Skin epidermis (tissue), 12 donors: ENCODE measurements around the gene ARHGEF11.

ENCODE experiments used
- H3K27ac ChIP-seq, 21 experiments: fragments of 200-600 bp; sonication (generic) in 11 of 21; one replicate each; pipeline ENCODE4 v1.5.0; 2020; ENCODE audit warnings: mild to moderate bottlenecking in 3 of 21, inconsistent platforms in 2 of 21, moderate library complexity in 2 of 21
- H3K4me3 ChIP-seq, 7 experiments: fragments of 200-600 bp; sonication (generic) in 2 of 7; one replicate each; pipeline ENCODE4 v1.5.0; 2020; ENCODE audit warnings: inconsistent platforms in 2 of 7, mild to moderate bottlenecking in 2 of 7, moderate library complexity in 1 of 7

ARHGEF11 gene

DNA sequence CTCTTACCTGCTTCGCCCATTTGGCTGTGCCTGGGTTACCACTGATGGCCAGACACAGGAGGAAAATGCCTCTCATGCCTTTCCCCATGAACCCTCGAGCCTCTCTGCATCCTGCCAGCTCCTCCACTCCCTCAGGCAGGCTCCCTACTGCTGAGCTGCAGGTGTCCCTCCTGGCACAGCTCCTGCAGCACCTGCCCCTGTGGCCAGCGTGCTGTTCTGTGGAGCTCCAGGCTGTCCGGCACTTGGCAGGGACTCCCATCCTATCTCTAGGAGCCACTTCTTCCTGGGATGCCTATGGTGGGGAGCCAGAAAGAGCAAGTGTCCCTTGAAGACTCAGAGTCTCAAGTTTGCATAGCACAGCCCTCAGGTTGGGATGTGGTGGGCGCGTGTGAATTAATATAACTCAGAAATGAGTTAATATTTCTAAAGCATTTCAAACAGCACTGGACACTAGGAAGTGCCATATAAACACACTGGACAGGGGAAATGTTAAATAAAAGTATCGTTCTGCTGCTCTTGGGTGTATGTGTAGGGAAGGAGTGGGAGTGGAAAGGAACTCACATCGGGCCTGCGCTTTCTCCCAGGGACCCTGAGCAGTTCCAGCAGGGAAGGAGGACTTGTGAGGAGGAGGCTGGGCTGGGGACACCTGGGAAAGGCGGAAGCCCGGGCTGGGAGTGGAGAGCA is 122.4 kb downstream of the ARHGEF11 start:
- Histone ChIP-seq H3K27ac (no peak overlapping the region), H3K4me3 (no peak overlapping the region)

DNA sequence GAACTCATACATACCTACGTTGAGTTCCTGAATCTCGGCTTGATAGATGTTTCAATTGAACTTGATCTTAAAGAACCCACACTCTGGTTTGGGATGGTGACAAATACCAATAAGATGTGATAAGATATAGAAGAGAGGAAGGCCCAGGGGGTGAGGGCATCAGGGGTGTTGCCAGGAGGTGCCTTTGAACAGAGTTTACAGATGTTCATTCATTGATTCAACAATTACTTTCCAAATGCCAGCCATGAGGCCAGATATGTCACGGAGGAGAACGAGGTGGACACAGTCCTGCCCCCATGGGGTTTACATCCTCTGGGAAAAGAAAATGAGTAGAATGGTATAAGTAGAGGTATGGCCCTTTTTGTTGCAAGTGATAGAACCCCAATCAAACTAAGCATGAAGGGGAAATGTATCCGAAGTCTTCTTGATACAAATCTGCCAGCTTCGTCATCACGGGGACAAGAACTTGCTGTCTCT is 124.5 kb downstream of the ARHGEF11 start:
- Histone ChIP-seq H3K27ac (no peak overlapping the region), H3K4me3 (no peak overlapping the region)

GRCh38 chr1:156920233-156921052 is 125.1 kb downstream of the ARHGEF11 start, which contains the start of gene LRRC71:
Gene LRRC71, plus strand, starts transcription at chr1:156920632. Its CDS starts 172 bp downstream, at chr1:156920804.
- peak within 1 kb of the TSS in 2 of 7 experiments; percentile 4 to 9 for H3K4me3 ChIP-seq
- no peak within 1 kb of the TSS for H3K27ac ChIP-seq

DNA sequence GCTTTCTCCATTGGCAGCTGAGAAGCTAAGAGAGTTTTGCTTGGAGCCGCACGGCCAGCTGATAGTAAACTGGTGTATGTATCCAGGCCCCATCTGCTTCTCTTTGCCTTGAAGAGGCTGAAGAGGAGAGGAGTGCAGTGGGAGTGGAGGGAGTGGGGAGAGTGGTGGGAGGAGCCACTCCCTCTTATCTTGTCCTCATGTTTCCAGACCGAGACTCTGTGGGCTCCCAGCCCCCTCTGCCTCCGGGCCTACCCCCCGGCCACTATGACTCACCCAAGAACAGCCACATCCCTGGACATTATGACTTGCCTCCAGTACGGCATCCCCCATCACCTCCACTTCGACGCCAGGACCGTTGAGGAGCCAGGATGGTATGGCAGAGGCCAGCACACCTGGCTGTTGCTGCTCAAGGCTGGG is 131.1 kb downstream of the ARHGEF11 start:
- Histone ChIP-seq H3K27ac (no peak overlapping the region), H3K4me3 (no peak overlapping the region)

DNA sequence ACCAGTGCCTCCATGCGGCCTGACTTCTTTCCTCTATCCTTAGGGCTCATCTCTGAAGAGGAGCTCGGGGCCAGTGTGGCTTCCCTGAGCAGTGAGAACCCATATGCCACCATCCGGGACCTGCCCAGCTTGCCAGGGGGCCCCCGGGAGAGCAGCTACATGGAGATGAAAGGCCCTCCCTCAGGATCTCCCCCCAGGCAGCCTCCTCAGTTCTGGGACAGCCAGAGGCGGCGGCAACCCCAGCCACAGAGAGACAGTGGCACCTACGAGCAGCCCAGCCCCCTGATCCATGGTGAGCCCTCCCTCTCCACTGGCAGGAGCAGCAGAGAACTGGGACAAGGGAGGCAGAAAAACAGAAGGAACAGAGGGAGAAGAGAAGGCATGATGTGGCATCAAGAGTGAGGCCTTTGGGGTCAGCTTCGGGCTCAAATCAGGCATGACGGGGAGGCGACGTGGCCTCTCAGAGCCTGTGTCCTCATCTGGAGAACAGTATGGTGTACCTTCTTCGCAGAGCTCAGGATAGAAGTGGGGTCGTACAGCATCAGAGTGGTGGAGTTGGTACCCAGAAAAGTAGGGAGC is 131.6 kb downstream of the ARHGEF11 start:
- no peak overlapping the region for H3K27ac ChIP-seq
- no peak overlapping the region for H3K4me3 ChIP-seq

DNA sequence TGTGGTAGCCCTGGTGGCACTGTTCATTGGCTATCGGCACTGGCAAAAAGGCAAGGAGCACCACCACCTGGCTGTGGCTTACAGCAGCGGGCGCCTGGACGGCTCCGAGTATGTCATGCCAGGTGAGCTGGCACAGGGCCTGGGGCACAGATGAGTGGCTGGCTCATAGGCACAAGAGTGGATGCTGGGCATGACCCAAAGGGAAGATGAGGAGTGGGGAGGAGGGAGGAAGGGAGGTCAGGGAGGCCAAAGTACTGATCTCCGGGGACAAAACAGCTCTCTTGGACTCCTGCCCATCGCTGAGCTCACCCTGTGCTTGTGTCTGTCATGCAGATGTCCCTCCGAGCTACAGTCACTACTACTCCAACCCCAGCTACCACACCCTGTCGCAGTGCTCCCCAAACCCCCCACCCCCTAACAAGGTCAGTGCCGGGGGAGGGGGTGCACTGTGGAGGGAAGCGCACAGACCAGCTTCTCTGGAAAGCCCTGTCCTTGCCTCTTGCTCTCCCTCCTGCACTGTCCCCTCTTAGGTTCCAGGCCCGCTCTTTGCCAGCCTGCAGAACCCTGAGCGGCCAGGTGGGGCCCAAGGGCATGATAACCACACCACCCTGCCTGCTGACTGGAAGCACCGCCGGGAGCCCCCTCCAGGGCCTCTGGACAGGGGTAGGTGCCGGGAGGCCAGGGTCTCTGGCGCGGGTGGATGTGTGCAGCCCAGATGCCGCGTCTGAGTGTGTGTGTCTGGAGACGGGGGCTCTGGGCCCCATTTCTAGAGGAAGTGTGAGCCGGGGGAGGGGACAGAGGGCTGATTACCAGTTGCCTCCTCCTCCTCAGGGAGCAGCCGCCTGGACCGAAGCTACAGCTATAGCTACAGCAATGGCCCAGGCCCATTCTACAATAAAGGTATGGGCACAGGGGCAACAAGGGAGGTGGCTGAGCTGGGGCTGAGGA is 132.4 kb downstream of the ARHGEF11 start:
- no peak overlapping the region for H3K4me3 ChIP-seq
- H3K27ac ChIP-seq: no peak overlapping the region

DNA sequence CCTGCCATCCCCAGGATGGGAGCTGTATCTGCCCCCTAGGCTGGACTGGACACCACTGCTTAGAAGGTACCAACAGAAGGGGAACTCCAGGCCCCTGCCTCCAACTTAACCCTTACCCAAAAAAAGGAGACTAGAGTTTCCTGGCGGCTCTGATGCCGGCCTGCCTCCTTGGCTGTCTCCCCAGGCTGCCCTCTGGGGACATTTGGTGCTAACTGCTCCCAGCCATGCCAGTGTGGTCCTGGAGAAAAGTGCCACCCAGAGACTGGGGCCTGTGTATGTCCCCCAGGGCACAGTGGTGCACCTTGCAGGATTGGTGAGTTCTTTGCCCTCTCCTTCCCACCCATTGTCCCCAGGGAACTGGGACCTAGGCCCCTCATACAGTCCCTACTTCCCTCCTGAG is 133.2 kb downstream of the ARHGEF11 start:
- H3K27ac ChIP-seq: no peak overlapping the region

DNA sequence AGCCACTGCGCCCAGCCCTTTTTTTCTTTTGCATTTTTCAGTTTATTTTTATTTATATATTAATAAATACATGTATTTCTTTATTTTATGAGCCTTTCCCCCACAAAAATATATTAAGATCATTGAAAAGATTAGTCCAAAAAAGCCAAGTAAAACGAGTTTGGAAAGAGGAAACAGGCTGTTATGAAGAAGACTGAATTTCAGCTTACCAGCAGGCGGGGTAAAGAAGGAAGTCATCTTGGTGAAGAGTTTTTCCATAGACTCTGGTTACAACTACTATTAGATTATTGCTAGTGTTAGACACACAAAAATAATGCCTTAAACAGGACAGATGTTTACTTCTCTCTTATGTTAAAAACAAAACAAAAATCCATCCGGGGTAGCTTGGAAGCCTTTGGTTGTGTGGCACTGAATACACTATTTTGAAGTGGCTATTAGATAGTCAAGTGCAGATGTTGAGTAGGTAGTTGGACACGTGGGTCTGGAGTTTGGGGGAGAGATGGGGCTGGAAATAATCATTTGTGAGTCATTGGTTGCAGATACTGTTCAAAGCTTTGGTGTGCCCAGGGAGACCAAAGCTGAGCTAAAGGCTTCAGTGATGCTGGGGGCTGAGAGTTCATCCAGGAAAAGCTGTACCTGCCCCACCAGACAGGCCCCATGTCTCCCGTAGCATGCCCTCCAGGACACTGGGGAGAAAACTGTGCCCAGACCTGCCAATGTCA is 133.8 kb downstream of the ARHGEF11 start:
- Histone ChIP-seq H3K4me3 (no peak overlapping the region), H3K27ac (no peak overlapping the region)

More for the DNA sequence above, 133.2 kb downstream of the ARHGEF11 start:
- H3K4me3 ChIP-seq: no peak overlapping the region

GRCh38 chr1:156910309-156910782 is 135.2 kb downstream of the ARHGEF11 start:
- no peak overlapping the region for H3K27ac ChIP-seq
- H3K4me3 ChIP-seq: no peak overlapping the region

DNA sequence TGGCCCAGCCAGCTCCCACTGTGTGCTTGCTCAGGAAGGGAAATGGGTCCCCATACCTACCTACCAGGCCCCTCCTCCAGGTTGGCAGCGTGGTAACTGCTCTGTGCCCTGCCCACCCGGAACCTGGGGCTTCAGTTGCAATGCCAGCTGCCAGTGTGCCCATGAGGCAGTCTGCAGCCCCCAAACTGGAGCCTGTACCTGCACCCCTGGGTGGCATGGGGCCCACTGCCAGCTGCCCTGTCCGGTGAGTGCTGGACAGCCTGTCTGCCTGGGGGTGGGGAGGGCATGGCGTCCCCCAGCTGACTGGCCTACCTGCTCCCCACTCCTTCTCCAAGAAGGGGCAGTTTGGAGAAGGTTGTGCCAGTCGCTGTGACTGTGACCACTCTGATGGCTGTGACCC is 135.9 kb downstream of the ARHGEF11 start:
- H3K27ac ChIP-seq: no peak overlapping the region
- H3K4me3 ChIP-seq: no peak overlapping the region

- Histone ChIP-seq H3K4me3 (no peak overlapping the region), H3K27ac (no peak overlapping the region)
Observed at GRCh38 chr1:156908955-156909354, 136.6 kb downstream of the ARHGEF11 start.

DNA sequence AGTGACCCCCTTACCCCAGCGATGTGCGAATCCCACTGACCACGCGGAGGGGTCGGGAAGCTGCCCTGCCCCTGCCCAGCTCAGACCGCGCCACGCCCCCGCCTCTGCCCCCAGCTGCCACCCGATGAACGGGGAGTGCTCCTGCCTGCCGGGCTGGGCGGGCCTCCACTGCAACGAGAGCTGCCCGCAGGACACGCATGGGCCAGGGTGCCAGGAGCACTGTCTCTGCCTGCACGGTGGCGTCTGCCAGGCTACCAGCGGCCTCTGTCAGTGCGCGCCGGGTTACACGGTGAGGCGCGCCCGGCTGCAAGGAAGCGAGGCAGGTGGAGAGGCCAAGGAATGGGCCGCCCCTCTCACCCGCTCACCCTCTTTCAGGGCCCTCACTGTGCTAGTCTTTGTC is 137.0 kb downstream of the ARHGEF11 start:
- H3K4me3 ChIP-seq: no peak overlapping the region

DNA sequence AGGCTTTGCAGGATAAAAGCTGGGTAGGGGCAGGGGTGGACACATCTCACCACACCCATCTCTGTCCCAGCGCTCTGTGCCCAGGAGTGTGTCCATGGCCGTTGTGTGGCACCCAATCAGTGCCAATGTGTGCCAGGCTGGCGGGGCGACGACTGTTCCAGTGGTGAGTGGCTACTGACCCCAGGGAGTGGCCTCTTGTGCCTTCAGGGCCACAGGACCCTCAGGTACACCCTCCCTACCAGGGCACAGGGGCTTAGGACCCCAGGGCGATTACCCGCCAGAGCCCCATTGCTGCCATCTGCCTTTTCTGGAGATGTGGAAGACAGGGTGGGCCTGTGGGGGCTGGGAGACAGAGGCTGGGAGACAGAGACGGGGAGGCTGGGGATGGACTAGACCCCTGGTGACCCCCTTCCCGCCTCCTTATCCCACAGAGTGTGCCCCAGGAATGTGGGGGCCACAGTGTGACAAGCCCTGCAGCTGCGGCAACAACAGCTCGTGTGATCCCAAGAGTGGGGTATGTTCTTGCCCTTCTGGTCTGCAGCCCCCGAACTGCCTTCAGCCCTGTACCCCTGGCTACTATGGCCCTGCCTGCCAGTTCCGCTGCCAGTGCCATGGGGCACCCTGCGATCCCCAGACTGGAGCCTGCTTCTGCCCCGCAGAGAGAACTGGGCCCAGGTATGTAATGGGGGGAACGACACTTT is 139.2 kb downstream of the ARHGEF11 start:
- H3K4me3 ChIP-seq: no peak overlapping the region
- no peak overlapping the region for H3K27ac ChIP-seq

More for the DNA sequence above, 137.0 kb downstream of the ARHGEF11 start:
- H3K27ac ChIP-seq: no peak overlapping the region

DNA sequence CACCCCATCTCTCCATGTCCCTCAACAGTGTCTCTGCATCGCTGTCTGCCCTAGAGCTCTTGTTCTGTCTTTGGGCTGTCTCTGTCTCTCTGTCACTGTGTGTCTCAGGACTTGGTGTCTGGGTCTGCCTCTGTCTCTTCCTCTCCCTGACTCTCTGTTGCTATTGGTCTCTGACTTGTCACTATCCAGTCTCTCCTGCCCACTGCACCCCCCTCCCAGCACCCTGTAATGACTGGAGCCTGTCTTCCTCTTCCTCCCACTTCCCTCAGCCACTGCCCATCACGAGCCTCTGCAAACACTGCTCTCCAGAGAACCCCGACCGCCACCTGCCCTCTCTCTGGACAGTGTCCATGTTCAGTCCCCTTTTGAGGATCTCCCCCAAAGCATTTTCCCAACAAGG is 139.9 kb downstream of the ARHGEF11 start:
- Histone ChIP-seq H3K4me3 (no peak overlapping the region), H3K27ac (no peak overlapping the region)

DNA sequence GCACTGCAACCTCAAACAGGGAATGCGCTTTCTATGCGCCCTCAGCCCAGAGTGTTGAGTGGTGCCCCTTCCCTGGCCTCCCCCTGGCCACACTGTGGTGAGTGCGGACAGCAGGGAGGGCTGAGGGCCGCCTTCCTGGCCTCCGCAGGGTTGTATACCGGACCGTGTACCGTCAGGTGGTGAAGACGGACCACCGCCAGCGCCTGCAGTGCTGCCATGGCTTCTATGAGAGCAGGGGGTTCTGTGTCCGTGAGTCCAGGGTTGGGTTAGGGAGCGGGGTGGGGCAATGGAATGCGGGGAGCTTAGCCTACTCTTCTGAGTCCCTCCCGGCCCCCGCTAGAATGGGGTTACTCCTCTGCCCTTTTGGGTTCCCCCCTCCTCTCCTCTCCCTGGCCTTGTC is 140.4 kb downstream of the ARHGEF11 start:
- H3K27ac ChIP-seq: no peak overlapping the region
- no peak overlapping the region for H3K4me3 ChIP-seq

GRCh38 chr1:156904187-156904959 is 141.2 kb downstream of the ARHGEF11 start:
- no peak overlapping the region for H3K27ac ChIP-seq
- H3K4me3 ChIP-seq: no peak overlapping the region

GRCh38 chr1:156903328-156904091 is 142.0 kb downstream of the ARHGEF11 start:
- Histone ChIP-seq H3K4me3 (no peak overlapping the region), H3K27ac (no peak overlapping the region)
